Measurements from ENCODE around the gene TYW5.

Gene TYW5

DNA sequence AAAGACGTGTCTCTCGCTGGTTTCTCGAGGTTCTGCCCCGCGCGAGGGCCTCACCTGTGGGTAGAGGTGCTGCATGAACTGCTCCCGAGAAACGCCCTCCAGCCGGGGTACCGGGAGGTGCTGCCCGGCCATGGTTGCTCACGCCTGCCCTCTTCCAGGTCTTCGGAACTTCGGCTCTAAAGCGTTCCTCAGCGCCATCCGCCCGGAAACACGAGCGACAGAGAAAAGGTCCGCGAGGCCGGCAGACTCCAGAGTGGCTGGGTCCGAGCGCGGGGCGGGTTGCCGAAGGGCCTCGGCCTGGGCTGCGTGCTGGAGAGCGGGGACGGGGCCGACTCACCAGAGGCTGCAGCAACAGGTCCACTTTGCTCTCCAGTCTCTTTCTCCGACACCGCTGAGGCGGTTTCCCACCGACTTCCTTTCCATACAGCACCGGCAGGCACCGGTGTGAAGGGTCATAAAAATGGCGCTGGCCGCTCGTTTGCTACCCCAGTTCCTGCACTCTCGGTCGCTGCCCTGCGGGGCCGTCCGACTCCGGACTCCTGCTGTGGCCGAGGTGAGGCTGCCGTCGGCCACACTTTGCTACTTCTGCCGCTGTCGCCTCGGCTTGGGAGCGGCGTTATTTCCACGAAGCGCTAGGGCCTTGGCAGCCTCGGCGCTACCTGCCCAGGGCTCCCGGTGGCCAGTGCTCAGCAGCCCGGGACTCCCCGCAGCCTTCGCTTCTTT is at the start of gene TYW5, which contains the start of gene MAIP1:
TYW5 (minus strand) TSS at position 153 of the 723 bp plus-strand sequence; CDS start at position 132, 21 bp downstream.
MAIP1 (plus strand) TSS at position 244 of the 723 bp plus-strand sequence; CDS start at position 461, 217 bp downstream.
- DNase-seq (ENCODE audit: low read depth in 2 of 2, low spot score in 1 of 2), result peak; percentile 57 to 62

GRCh38 chr2:200003444-200003843 is 48.2 kb upstream of the TYW5 start:
- DNase-seq (ENCODE audit: low read depth in 2 of 2, low spot score in 1 of 2), result no peak

- no peak for DNase-seq (ENCODE audit: low read depth in 2 of 2, low spot score in 1 of 2)
These were observed 45.3 kb upstream of the TYW5 start for GRCh38 chr2:200000444-200001163.

DNA sequence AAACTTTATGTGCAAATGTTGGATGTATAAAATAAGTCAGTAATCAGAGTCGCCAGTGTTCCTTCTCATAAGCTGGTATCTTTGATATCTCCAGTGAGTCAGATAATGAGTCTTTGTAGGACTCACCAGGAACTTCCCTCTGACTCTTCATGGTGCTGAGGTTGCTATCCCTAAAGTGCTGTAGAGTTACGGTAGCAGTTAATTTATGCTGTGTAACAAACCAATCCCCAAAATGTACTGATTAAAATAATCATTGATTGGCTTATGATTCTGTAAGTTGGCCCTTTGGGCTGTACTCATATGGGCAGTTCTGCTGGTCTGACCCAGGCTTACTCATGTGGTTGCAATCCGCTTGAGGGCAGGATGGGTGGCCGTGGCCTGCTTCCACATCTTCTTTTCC is 43.9 kb upstream of the TYW5 start:
- DNase-seq (ENCODE audit: low read depth in 2 of 2, low spot score in 1 of 2), result no peak

DNA sequence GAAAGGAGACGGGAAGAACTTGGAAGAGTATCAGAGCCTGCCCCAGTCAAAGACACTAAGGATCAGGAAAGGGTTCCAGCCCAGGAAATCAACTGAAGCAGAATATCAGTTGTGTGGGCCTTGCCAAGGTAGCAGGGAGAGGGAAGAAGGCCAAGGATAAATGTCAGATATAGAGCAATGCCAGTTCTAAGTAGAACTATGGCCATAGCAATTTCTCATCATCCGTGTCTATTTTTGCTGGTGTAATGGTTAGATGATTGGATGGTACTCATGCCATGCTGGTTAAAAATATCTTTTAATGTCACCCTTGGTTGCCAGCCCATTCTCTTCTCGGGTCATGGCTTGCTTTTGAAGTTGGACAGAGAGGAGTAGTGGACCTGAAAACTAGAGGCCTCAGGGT is 42.0 kb upstream of the TYW5 start:
- DNase-seq (ENCODE audit: low read depth in 2 of 2, low spot score in 1 of 2), result no peak

DNA sequence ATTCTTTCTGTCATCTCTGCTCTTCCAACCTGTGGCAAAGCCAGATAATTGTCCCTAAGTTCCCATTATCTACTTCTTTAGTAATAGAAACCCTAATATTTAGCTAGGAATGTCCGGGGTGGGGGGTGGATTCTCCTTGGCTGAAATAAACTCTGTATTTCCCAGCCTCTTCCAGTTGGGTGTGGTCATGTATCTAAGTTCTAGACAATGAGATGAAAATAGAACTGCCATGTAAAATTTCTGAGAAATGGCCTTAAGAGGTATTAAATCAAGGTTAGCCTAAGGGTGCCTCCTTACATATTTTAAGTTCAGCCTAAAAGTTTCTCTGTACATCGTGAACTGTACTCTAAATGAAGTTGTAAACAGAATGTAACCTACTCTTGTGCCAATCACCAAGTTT is 39.6 kb upstream of the TYW5 start:
- DNase-seq (ENCODE audit: low read depth in 2 of 2, low spot score in 1 of 2), result no peak

- no peak for DNase-seq (ENCODE audit: low read depth in 2 of 2, low spot score in 1 of 2)
These were observed 39.1 kb upstream of the TYW5 start for GRCh38 chr2:199994371-199994770.

GRCh38 chr2:199992296-199992695 is 37.0 kb upstream of the TYW5 start:
- no peak for DNase-seq (ENCODE audit: low read depth in 2 of 2, low spot score in 1 of 2)

DNA sequence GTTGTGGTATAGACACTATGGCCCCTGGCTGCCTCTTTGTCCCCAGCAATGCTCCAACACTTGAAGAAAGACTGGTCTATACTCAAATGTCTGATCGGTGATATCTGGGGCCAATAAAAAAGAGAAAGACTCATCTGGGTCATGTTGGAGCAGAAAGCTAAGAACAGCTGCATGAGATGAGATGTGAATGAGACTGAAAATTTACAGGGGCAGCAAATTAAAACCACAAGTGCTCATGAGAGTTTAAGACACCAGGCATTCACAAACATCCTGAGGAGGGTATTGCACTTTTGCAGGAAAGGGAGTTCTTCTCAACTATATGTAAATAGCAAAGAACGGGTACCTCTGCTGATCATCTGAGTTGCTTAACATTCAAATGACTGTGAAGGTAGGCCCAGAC is 36.4 kb upstream of the TYW5 start:
- DNase-seq (ENCODE audit: low read depth in 2 of 2, low spot score in 1 of 2), result no peak

DNA sequence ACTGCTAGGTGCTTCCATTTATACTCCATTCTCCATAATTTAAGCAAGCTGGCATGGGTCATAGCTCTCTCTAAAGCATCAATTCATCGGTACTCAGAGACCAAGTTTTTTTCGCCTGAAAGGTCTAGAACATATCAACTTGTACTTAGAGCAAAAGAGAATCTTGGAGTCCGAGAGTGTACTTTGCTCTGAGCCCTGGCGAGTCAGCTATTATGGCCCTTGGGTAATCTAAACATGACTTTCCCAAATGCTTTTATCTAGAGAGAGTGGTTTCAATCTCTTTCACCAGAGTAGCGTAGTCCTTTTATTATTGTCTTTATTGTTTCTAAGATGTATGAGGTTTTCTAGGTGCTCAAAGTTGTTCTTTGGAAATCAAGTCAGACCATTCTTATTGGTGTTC is 34.5 kb upstream of the TYW5 start:
- no peak for DNase-seq (ENCODE audit: low read depth in 2 of 2, low spot score in 1 of 2)

DNA sequence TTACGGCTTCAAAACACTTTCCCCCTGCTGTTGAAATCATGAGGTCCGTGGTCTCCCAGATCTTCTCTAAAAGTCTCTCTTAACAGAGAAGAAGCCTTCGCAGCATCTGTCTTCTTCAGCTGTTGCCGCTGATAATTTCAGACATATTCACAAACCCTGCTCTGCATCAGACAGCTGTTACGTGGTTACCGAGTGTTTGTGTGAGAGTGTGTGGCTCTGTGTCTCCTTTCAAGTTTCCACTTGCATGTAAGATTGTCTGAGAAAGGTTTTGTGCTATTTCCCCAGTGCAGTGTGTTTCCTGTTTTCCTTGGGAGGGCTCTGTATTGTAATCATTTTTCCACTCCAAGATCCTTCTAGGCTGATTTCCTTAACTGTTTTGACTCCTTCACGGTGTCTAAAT is 32.9 kb upstream of the TYW5 start:
- no peak for DNase-seq (ENCODE audit: low read depth in 2 of 2, low spot score in 1 of 2)

DNA sequence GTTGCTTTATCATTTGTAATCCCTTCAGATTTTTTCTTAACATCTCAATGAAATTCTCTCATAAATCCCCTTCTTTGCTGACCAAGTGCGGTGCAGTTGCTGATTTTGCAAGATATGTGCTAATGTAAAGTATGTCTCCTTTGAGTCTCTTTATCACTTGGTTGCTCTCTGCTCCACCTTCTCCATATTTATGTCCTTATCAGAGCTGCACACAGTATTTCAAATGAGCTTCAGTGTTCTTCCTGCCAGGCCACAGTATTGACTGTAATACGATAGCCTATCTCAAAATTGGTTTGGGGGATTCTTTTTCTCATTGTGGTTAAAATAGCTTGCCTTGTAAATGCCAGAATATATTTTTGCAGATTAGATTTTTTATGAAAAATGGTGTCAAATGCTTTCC is 32.3 kb upstream of the TYW5 start:
- no peak for DNase-seq (ENCODE audit: low read depth in 2 of 2, low spot score in 1 of 2)

DNA sequence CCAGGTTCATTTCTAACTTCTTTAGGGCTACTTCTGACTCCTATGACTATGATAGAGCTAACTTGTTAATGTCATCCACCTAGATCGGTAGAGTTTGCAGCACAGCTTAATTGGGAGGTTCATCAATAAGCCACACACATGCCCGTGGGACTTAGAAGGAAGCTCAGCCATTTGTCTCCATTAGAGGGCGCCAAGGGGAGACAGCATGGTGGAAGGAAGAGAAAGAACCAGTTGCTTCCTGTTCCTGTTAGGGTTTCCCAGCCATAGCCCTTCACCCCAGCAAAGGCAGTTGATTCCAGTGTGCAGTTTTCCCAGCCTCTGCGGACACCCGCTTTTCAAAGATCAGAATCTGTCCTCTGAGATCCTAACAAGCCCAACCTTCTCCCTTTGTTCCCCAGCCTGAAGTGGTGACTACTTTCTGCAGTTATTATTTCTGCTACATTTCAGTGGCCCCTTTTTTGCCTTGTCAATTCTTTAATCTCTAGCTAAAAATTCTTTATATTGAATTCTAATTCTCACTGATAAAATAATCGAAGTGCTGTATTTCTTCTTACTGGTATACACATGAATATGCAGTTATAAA is 30.4 kb upstream of the TYW5 start:
- peak in 1 of 2 donors; percentile 7 for DNase-seq (ENCODE audit: low read depth in 2 of 2, low spot score in 1 of 2)

- no peak for DNase-seq (ENCODE audit: low read depth in 2 of 2, low spot score in 1 of 2)
These were observed 29.5 kb upstream of the TYW5 start for GRCh38 chr2:199984755-199985154.

- DNase-seq (ENCODE audit: low read depth in 2 of 2, low spot score in 1 of 2), result no peak
These were observed 28.9 kb upstream of the TYW5 start for GRCh38 chr2:199984159-199984558.

GRCh38 chr2:199983534-199983933 is 28.2 kb upstream of the TYW5 start:
- no peak for DNase-seq (ENCODE audit: low read depth in 2 of 2, low spot score in 1 of 2)

GRCh38 chr2:199982126-199982843 is 27.0 kb upstream of the TYW5 start:
- no peak for DNase-seq (ENCODE audit: low read depth in 2 of 2, low spot score in 1 of 2)

DNA sequence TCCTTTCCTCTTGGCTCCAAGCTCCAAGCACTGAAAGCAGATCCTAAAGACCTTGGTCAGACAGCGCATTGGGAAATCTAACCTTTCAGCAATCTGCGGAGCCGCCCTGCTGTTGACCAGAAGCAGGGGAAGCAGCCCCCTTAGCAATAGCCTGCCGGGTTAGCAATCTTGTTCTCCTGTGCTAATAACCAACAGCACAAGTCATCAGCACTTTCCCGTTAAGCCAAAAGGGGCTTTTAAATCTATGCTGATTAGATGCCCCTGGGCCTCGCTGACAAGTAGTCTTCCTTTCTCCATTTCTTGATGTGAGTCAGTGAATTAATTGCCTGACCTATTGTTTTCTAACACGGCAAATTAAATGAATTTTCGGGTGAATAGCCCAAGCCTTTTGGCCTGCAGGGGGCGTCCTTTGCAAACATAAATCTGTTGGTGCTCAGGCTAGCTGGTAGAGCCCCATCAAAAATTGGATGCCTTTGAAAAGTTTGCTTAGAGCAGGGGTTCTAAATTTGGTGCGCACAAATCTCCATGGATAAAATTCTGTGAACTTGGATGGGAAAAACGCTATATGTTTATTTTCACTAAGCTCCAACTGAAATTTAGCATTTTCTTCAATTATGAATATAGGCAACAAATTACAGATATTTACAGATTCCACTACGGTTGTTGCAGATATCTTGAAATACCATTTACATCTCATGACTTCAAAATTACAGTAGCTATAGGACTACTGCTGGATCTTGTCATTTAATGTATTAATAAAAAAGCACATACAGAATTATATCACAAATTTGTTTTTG is 24.7 kb upstream of the TYW5 start:
- DNase-seq (ENCODE audit: low read depth in 2 of 2, low spot score in 1 of 2), result peak; percentile 36 to 88

DNA sequence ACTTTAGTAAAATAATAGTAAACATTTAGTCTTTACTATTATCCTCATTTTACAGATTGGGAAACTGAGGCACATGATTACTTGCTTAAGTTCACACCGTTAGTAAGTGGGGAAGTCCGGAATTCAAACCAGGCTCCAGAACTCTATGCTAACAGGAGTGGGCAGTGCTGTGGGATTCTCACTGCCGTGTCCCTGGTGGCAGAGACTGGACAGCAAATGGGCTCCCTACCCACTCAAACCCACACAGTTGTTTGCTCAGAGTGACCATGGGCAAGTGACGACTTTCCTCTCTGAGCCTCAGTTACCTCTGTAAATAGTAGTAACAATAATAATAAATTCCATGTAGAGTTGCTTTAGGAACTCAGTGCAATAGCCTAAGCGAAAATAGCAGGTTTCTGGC is 24.1 kb upstream of the TYW5 start:
- DNase-seq (ENCODE audit: low read depth in 2 of 2, low spot score in 1 of 2), result no peak

DNA sequence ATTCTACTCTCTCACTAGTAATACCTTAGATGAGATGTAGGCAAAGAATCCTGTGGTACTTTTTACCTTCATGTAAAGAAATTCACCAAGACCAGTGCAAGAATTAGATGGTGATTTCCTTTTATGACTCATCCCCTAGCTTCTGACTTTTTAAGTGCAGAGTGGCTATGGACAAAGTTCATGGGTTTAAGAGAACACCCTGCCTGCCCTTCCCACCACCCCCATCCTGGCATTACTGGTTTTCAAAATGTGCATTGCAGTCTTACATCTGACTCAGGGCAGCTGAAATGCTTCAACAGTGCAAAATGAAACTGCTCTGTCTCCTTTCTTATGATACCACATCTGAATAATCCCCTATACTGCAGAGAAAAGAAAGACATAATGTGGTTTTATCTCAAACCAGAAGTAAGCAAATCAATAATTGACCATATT is 22.7 kb upstream of the TYW5 start:
- no peak for DNase-seq (ENCODE audit: low read depth in 2 of 2, low spot score in 1 of 2)
